HL-60/S4 treated with retinoic acid at 250 ng/mL for 4 days and 3 days (cell line): ENCODE data around the gene ANKRD42.

ENCODE experiments used
- in situ Hi-C: fragments of 300-500 bp; cut with MboI; formaldehyde crosslinking; loops from 2 replicates; pipeline ENCODE4 v1.7.0; 2022; ENCODE audit warnings: low sequenced_read_pairs

ANKRD42 gene

GRCh38 chr11:83285151-83285770 is 91.7 kb downstream of the ANKRD42 start:
- in situ Hi-C loops = no loop called here

GRCh38 chr11:83285771-83286528 is 92.4 kb downstream of the ANKRD42 start, which contains the start of gene CCDC90B:
Gene CCDC90B, minus strand, starts transcription at chr11:83286367. Its CDS starts 395 bp downstream, at chr11:83285972.
- in situ Hi-C loops = no loop called here

GRCh38 chr11:83287631-83288030 is 94.1 kb downstream of the ANKRD42 start:
- in situ Hi-C loops = no loop called here

- in situ Hi-C loops = no loop called here
Measured at GRCh38 chr11:83292709-83293456, 99.4 kb downstream of the ANKRD42 start.

- in situ Hi-C loops = no loop called here
Measured at GRCh38 chr11:83293457-83293774, 99.9 kb downstream of the ANKRD42 start.

GRCh38 chr11:83294208-83294607 is 100.7 kb downstream of the ANKRD42 start:
- in situ Hi-C loops = no loop called here
